H1 (cell line): ENCODE measurements around the gene SBF1. TPM values are rescaled to one million over a fixed set of nuclear protein-coding genes. Genes with fewer than 3 reads are reported as not detected.

Experiments used
- CTCF ChIA-PET: fragments of 300-600 bp; sonication (Branson Sonifier 250); formaldehyde crosslinking; loops from one replicate; lab custom pipeline; 2021; ENCODE audit not compliant: partially characterized antibody; lab: Charles Lee
- POLR2A ChIA-PET: fragments of 300-600 bp; sonication (Branson Sonifier 250); formaldehyde crosslinking; loops from one replicate; lab custom pipeline; 2021; ENCODE audit warnings: inconsistent platforms; ENCODE audit not compliant: partially characterized antibody; lab: Charles Lee
- DNase-seq, 2 experiments: peaks; one replicate each; pipeline versions ENCODE4 v3.0.0 to v3.0.0-alpha.2; 2010 to 2022; ENCODE audit warnings: low spot score in 2 of 2, low read depth in 1 of 2, mixed read lengths in 1 of 2
- FAIRE-seq: peaks from 2 replicates; lab custom pipeline; 2011; peaks lifted over from hg19 to GRCh38; lab: Jason Lieb, UNC
- H2AFZ ChIP-seq: 2 replicates; pipeline ENCODE4 v1.8.1; 2012; ENCODE audit warnings: low read length, inconsistent platforms
- H2AK5ac ChIP-seq: 2 replicates; pipeline ENCODE4 v1.6.1; 2013; ENCODE audit warnings: low read depth, low read length
- H2BK120ac ChIP-seq: replicated peaks from 2 replicates; pipeline ENCODE3; 2013; ENCODE audit warnings: low read depth, low read length, inconsistent platforms
- H2BK12ac ChIP-seq: 2 replicates; pipeline ENCODE4 v1.6.1; 2013; ENCODE audit warnings: low read depth, low read length
- H2BK15ac ChIP-seq: 2 replicates; pipeline ENCODE4 v1.6.1; 2013; ENCODE audit warnings: low read length
- H2BK20ac ChIP-seq: 2 replicates; pipeline ENCODE4 v1.6.1; 2013; ENCODE audit warnings: low read length
- H2BK5ac ChIP-seq: 2 replicates; pipeline ENCODE4 v1.6.1; 2013; ENCODE audit warnings: low read depth, low read length
- H3K14ac ChIP-seq: 2 replicates; pipeline ENCODE4 v1.6.1; 2013; ENCODE audit warnings: inconsistent platforms; ENCODE audit not compliant: insufficient read length
- H3K18ac ChIP-seq: 2 replicates; pipeline ENCODE4 v1.6.1; 2013; ENCODE audit warnings: low read length; ENCODE audit errors: extremely low read depth
- H3K23ac ChIP-seq: 2 replicates; pipeline ENCODE4 v1.6.1; 2013; ENCODE audit warnings: inconsistent platforms; ENCODE audit not compliant: insufficient read length
- H3K23me2 ChIP-seq: 2 replicates; pipeline ENCODE4 v1.6.1; 2013; ENCODE audit warnings: low read depth, low read length
- H3K27ac ChIP-seq: 2 replicates; pipeline ENCODE4 v1.6.1; 2011; ENCODE audit warnings: low read depth, low read length, inconsistent platforms
- H3K27me3 ChIP-seq, 4 experiments: replicated peaks in 1 of 4; 1 replicate in 1 of 4; 2 replicates in 3 of 4; pipeline versions ENCODE4 v1.6.1 to v1.8.1; 2011 to 2013; ENCODE audit warnings: low read length in 3 of 4, mild to moderate bottlenecking in 3 of 4, inconsistent platforms in 2 of 4, mixed read lengths in 2 of 4, moderate library complexity in 1 of 4; ENCODE audit not compliant: control insufficient read depth in 3 of 4, insufficient read depth in 3 of 4; ENCODE audit errors: extremely low read depth in 1 of 4
- H3K36me3 ChIP-seq, 4 experiments: 2 replicates each; pipeline versions ENCODE4 v1.6.1 to v1.8.1; 2011 to 2013; ENCODE audit warnings: mild to moderate bottlenecking in 4 of 4, low read length in 3 of 4, moderate library complexity in 2 of 4, control low read depth in 1 of 4, inconsistent platforms in 1 of 4; ENCODE audit not compliant: insufficient read depth in 4 of 4, control insufficient read depth in 2 of 4
- H3K4ac ChIP-seq: replicated peaks from 2 replicates; pipeline ENCODE3; 2013; ENCODE audit warnings: low read length, low read depth, mixed read lengths, inconsistent platforms; ENCODE audit not compliant: insufficient read length
- H3K4me1 ChIP-seq, 4 experiments: replicated peaks in 1 of 4; 1 replicate in 1 of 4; 2 replicates in 3 of 4; pipeline versions ENCODE4 v1.6.1 to v1.8.1; 2011 to 2013; ENCODE audit warnings: low read length in 3 of 4, inconsistent platforms in 2 of 4, mixed read lengths in 1 of 4; ENCODE audit not compliant: insufficient read depth in 4 of 4, control insufficient read depth in 3 of 4
- H3K4me2 ChIP-seq, 2 experiments: 2 replicates each; pipeline versions ENCODE4 v1.6.1 to v1.8.1; 2011 to 2013; ENCODE audit warnings: low read depth in 2 of 2, low read length in 2 of 2, control low read depth in 1 of 2, inconsistent platforms in 1 of 2, mild to moderate bottlenecking in 1 of 2; ENCODE audit not compliant: insufficient read depth in 1 of 2
- H3K4me3 ChIP-seq, 4 experiments: fragments of 200-600, 300-600 bp in 1 of 4; sonication (generic), shearing (Covaris generic), sonication (Bioruptor Twin) in 1 of 4; 2 replicates each; pipeline versions ENCODE4 v1.5.1 to v1.8.1; 2011 to 2016; ENCODE audit warnings: low read length in 4 of 4, low read depth in 3 of 4, control low read depth in 2 of 4, inconsistent platforms in 2 of 4, mild to moderate bottlenecking in 2 of 4, mixed read lengths in 1 of 4, moderate library complexity in 1 of 4; ENCODE audit not compliant: insufficient read depth in 2 of 4; ENCODE audit errors: extremely low read depth in 1 of 4
- H3K56ac ChIP-seq: replicated peaks from 2 replicates; pipeline ENCODE3; 2013; ENCODE audit warnings: low read depth, mild to moderate bottlenecking, mixed read lengths, low read length, inconsistent platforms; ENCODE audit not compliant: insufficient read length
- H3K79me1 ChIP-seq: 2 replicates; pipeline ENCODE4 v1.6.1; 2013; ENCODE audit warnings: low read depth, low read length, control low read depth
- H3K79me2 ChIP-seq, 2 experiments: 2 replicates each; pipeline versions ENCODE4 v1.6.1 to v1.8.1; 2012 to 2013; ENCODE audit warnings: low read length in 2 of 2, mild to moderate bottlenecking in 2 of 2, inconsistent platforms in 1 of 2; ENCODE audit not compliant: insufficient read depth in 2 of 2, control insufficient read depth in 1 of 2
- H3K9ac ChIP-seq, 4 experiments: replicated peaks in 1 of 4; 1 replicate in 1 of 4; 2 replicates in 3 of 4; pipeline versions ENCODE4 v1.6.1 to v1.8.1; 2011 to 2013; ENCODE audit warnings: low read depth in 3 of 4, low read length in 3 of 4, control low read depth in 2 of 4, mild to moderate bottlenecking in 2 of 4, moderate library complexity in 2 of 4, inconsistent platforms in 1 of 4; ENCODE audit errors: extremely low read depth in 1 of 4
- H3K9me3 ChIP-seq, 2 experiments: 2 replicates each; pipeline versions ENCODE4 v1.6.1 to v1.8.1; 2012 to 2013; ENCODE audit warnings: mild to moderate bottlenecking in 2 of 2, moderate library complexity in 2 of 2, control low read depth in 1 of 2, inconsistent platforms in 1 of 2, low read depth in 1 of 2, low read length in 1 of 2, mixed read lengths in 1 of 2; ENCODE audit not compliant: insufficient read depth in 2 of 2
- H4K20me1 ChIP-seq, 2 experiments: replicated peaks in 1 of 2; 2 replicates each; pipeline versions ENCODE3 to v1.8.1; 2011 to 2013; ENCODE audit warnings: inconsistent platforms in 2 of 2, low read length in 2 of 2, mild to moderate bottlenecking in 1 of 2; ENCODE audit not compliant: insufficient read depth in 2 of 2, control insufficient read depth in 1 of 2
- H4K5ac ChIP-seq: 2 replicates; pipeline ENCODE4 v1.6.1; 2013; ENCODE audit warnings: low read length, low read depth, mixed read lengths, inconsistent platforms; ENCODE audit not compliant: insufficient read length
- H4K8ac ChIP-seq: 2 replicates; pipeline ENCODE4 v1.8.0; 2013; ENCODE audit warnings: mild to moderate bottlenecking, moderate library complexity, low read length, inconsistent platforms; ENCODE audit not compliant: insufficient read depth; ENCODE audit errors: extremely low read depth
- H4K91ac ChIP-seq: replicated peaks from 2 replicates; pipeline ENCODE3; 2013; ENCODE audit warnings: low read length, mixed read lengths, inconsistent platforms; ENCODE audit not compliant: insufficient read length
- CEBPB ChIP-seq: IDR thresholded peaks from 2 replicates; pipeline ENCODE4 v1.6.1; 2012; ENCODE audit warnings: low read depth, low read length
- CTBP2 ChIP-seq: IDR thresholded peaks from 2 replicates; pipeline ENCODE4 v1.7.0; 2011; ENCODE audit warnings: borderline replicate concordance, mild to moderate bottlenecking, moderate library complexity, mixed read lengths, low read length; ENCODE audit not compliant: insufficient read depth, insufficient read length
- EGR1 ChIP-seq: IDR thresholded peaks from 2 replicates; pipeline ENCODE4 v1.6.1; 2011; ENCODE audit warnings: low read depth, low read length, borderline replicate concordance
- EP300 ChIP-seq, 2 experiments: IDR thresholded peaks; 1 replicate in 1 of 2; 2 replicates in 1 of 2; pipeline ENCODE4 v1.6.1; 2011 to 2012; ENCODE audit warnings: low read depth in 2 of 2, low read length in 2 of 2, mild to moderate bottlenecking in 2 of 2, borderline replicate concordance in 1 of 2, inconsistent platforms in 1 of 2, moderate library complexity in 1 of 2
- HDAC2 ChIP-seq, 2 experiments: fragments of 300-600 bp in 1 of 2; sonication (generic) in 1 of 2; IDR thresholded peaks; 2 replicates each; pipeline ENCODE4 v1.6.1; 2011 to 2012; ENCODE audit warnings: low read depth in 2 of 2, low read length in 2 of 2, mild to moderate bottlenecking in 2 of 2, moderate library complexity in 2 of 2, borderline replicate concordance in 1 of 2, inconsistent platforms in 1 of 2
- KDM5A ChIP-seq: fragments of 200-600 bp; IDR thresholded peaks from 2 replicates; pipeline ENCODE4 v1.7.1; 2012; ENCODE audit warnings: mild to moderate bottlenecking, low read length, inconsistent platforms, mixed read lengths
- RBBP5 ChIP-seq: IDR thresholded peaks from 2 replicates; pipeline ENCODE4 v1.7.1; 2012; ENCODE audit warnings: low read depth, mild to moderate bottlenecking, inconsistent platforms, low read length, moderate library complexity, borderline replicate concordance
- RXRA ChIP-seq: IDR thresholded peaks from 2 replicates; pipeline ENCODE4 v1.6.1; 2011; ENCODE audit warnings: low read depth, mild to moderate bottlenecking, low read length, moderate library complexity; ENCODE audit not compliant: insufficient read depth
- SAP30 ChIP-seq: fragments of 300-600 bp; sonication (generic); IDR thresholded peaks from 2 replicates; pipeline ENCODE4 v1.7.1; 2012; ENCODE audit warnings: low read length, moderate library complexity, mild to moderate bottlenecking, inconsistent platforms; ENCODE audit not compliant: insufficient read depth, insufficient replicate concordance
- SIRT6 ChIP-seq: IDR thresholded peaks from one replicate; pipeline ENCODE4 v1.7.1; 2012; ENCODE audit warnings: low read length, inconsistent platforms
- WGBS, 2 experiments: shearing (Covaris generic) in 1 of 2; methylation state at CpG; one replicate each; pipeline versions ENCODE4 v1.1.6 to v1.1.7; 2013 to 2015; ENCODE audit warnings: low lambda C conversion rate in 2 of 2, mixed read lengths in 2 of 2, inconsistent platforms in 1 of 2, low coverage in 1 of 2, missing lambda C conversion rate in 1 of 2; ENCODE audit not compliant: insufficient replicate concordance in 2 of 2, insufficient coverage in 1 of 2, insufficient read length in 1 of 2; ENCODE audit errors: extremely low coverage in 1 of 2, missing lambda C conversion rate in 1 of 2; 5-methylcytosine and 5-hydroxymethylcytosine counted together
- polyA plus RNA-seq, 7 experiments: library from polyadenylated mRNA; depleted of rRNA in 3 of 7; stranded (reverse) in 5 of 7; unstranded in 2 of 7; fragments of >200 nt in 5 of 7; fragments of 200-250 nt in 2 of 7; gene quantifications; 1 replicate in 5 of 7; 2 replicates in 1 of 7; 4 replicates in 1 of 7; pipeline versions ENCODE4 v1.2.1 to v1.2.3, GENCODE V29; 2011 to 2013; ENCODE audit warnings: missing spikeins in 2 of 7, mixed read lengths in 2 of 7
- total RNA-seq: library from RNA; stranded (reverse); fragmentation: NEBNext Ultra II Directional; extraction: Animal tissue kit (Norgen Biotek cat#: 25700); gene quantifications from 2 replicates; pipeline ENCODE4 v1.2.1, GENCODE V29; 2021
- TF ChIP-seq, protein P1 (sequence below): IDR thresholded peaks from 2 replicates; pipeline ENCODE4 v1.6.1; 2012; ENCODE audit warnings: low read length, inconsistent platforms

Gene SBF1
- total and polyA plus RNA-seq, 2 of the 8 experiments (the other 6 are each of a cell fraction or from before 2014, with no cell fraction given), result 29.1 to 71.5 TPM

DNA sequence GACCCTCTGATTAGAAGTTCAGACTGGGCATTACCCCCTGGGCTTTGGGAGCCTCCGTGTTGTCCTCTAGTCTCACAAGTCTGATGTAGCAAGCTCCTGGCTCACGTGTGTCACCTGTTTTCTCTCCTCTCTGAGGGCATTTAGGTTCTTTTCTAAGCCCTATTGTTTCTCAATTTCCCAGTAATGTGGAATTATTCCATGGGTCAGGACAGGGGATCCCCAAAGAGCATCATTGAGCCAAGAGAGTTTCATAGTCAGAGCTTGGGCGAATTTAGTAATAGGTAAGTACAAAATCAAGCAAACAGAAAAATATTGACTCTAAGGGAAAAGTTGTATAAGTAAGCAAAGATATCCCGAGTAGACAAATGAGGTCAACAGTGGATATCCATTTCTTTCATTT, 74.4 kb downstream of the SBF1 start:
- no peak overlapping the region for H2BK5ac ChIP-seq
- H4K8ac ChIP-seq, result no peak overlapping the region
- ChIA-PET POLR2A (interaction anchor here (1.0 kb wide), 1 partner anchor 32 kb away, joined by 3 read pairs; no protein-coding TSS in a partner anchor), CTCF (interaction anchor here (0.7 to 2.3 kb wide), 19 partner anchors 7 to 291 kb away, joined by 3 to 10 read pairs (median 4); partner anchors contain the start of gene HDAC10)
- H3K4me2 ChIP-seq, result no peak overlapping the region
- no peak overlapping the region for H4K5ac ChIP-seq
- no peak overlapping the region for H2BK20ac ChIP-seq
- no peak overlapping the region for H4K91ac ChIP-seq
- H3K27me3 ChIP-seq, result no peaks in the 10 kb centered on the region
- no peak overlapping the region for H3K56ac ChIP-seq
- H3K79me1 ChIP-seq, result peaks cover 2% of the 10 kb centered on the region; the same call in 1 of the 2 replicates
- FAIRE-seq, result no peak
- no peak overlapping the region for H3K27ac ChIP-seq
- H4K20me1 ChIP-seq, result peaks cover 0 to 5% of the 10 kb centered on the region in 2 experiments
- no peaks in the 10 kb centered on the region for H3K79me2 ChIP-seq
- no peak for DNase-seq
- H3K14ac ChIP-seq, result no peak overlapping the region
- no peak overlapping the region for H2BK120ac ChIP-seq
- H3K23ac ChIP-seq, result no peak overlapping the region
- H3K4me1 ChIP-seq, result peaks cover 0 to 13% (median 3%) of the 10 kb centered on the region in 4 experiments; a peak in 5 of 7 replicates
- no peak overlapping the region for H2AFZ ChIP-seq
- no peak overlapping the region for H3K9ac ChIP-seq
- no peaks in the 10 kb centered on the region for H3K23me2 ChIP-seq
- no peaks in the 10 kb centered on the region for H3K9me3 ChIP-seq
- no peak overlapping the region for H3K4ac ChIP-seq
- no peak overlapping the region for H3K18ac ChIP-seq
- peaks cover 0 to 2% (median 0%) of the 10 kb centered on the region in 4 experiments; a peak in 4 of 8 replicates for H3K36me3 ChIP-seq
- no peak overlapping the region for H2BK15ac ChIP-seq
- no peak overlapping the region for H2BK12ac ChIP-seq
- H3K4me3 ChIP-seq, result no peak overlapping the region
- H2AK5ac ChIP-seq, result no peak overlapping the region
- WGBS, 2 experiments, result 87% methylated on average over 4 of the region's 4 CpGs; no CpG with 5 or more reads in 1 of the 2 experiments
- TF ChIP-seq RXRA (no peak), EGR1 (no peak), KDM5A (no peak), EP300 (IDR thresholded peaks at IDR 0.05; ENCODE audit: borderline replicate concordance in 1 of 2, low read depth in 2 of 2, low read length in 2 of 2) (no peak), CEBPB (no peak), CTBP2 (no peak), SIRT6 (no peak), SAP30 (no peak), HDAC2 (IDR thresholded peaks at IDR 0.05; ENCODE audit: borderline replicate concordance in 1 of 2, low read depth in 2 of 2, low read length in 2 of 2) (no peak), RBBP5 (no peak)
- TF ChIP-seq, protein P1, sequence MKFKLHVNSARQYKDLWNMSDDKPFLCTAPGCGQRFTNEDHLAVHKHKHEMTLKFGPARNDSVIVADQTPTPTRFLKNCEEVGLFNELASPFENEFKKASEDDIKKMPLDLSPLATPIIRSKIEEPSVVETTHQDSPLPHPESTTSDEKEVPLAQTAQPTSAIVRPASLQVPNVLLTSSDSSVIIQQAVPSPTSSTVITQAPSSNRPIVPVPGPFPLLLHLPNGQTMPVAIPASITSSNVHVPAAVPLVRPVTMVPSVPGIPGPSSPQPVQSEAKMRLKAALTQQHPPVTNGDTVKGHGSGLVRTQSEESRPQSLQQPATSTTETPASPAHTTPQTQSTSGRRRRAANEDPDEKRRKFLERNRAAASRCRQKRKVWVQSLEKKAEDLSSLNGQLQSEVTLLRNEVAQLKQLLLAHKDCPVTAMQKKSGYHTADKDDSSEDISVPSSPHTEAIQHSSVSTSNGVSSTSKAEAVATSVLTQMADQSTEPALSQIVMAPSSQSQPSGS, result no peak
